CD14-positive monocyte (primary cell): ENCODE data around the gene STAC. TPM values are rescaled to one million over a fixed set of nuclear protein-coding genes. Genes with fewer than 3 reads are reported as not detected.

Source experiments
- DNase-seq, 3 donors: peaks; one replicate each; pipeline ENCODE4 v3.0.0-alpha.2; 2011 to 2022
- H2AFZ ChIP-seq: 2 replicates; pipeline ENCODE4 v1.6.0; 2012; ENCODE audit warnings: mild to moderate bottlenecking, low read depth, low read length, inconsistent platforms; ENCODE audit not compliant: insufficient read depth, poor library complexity, severe bottlenecking
- H3K27ac ChIP-seq, 2 donors: 1 replicate in 1 of 2; 2 replicates in 1 of 2; pipeline ENCODE4 v1.5.1; 2012 to 2013; ENCODE audit warnings: low read length in 2 of 2, control low read depth in 1 of 2, inconsistent platforms in 1 of 2, low read depth in 1 of 2, mild to moderate bottlenecking in 1 of 2
- H3K27me3 ChIP-seq, 2 donors: one replicate each; pipeline versions ENCODE4 v1.6.0 to v1.6.1; 2011 to 2013; ENCODE audit warnings: low read length in 2 of 2; ENCODE audit not compliant: control insufficient read depth in 2 of 2, insufficient read depth in 2 of 2
- H3K36me3 ChIP-seq, 2 donors: replicated peaks in 1 of 2; 1 replicate in 1 of 2; 2 replicates in 1 of 2; pipeline versions ENCODE4 v1.5.1 to v1.6.1; 2012 to 2013; ENCODE audit warnings: low read length in 2 of 2, control low read depth in 1 of 2, inconsistent platforms in 1 of 2, mild to moderate bottlenecking in 1 of 2; ENCODE audit not compliant: insufficient read depth in 2 of 2, control insufficient read depth in 1 of 2
- H3K4me1 ChIP-seq, 2 donors: 1 replicate in 1 of 2; 2 replicates in 1 of 2; pipeline versions ENCODE4 v1.5.1 to v1.6.1; 2012 to 2013; ENCODE audit warnings: low read length in 2 of 2, control low read depth in 1 of 2, inconsistent platforms in 1 of 2, mild to moderate bottlenecking in 1 of 2, moderate library complexity in 1 of 2; ENCODE audit not compliant: insufficient read depth in 2 of 2, control insufficient read depth in 1 of 2
- H3K4me2 ChIP-seq: replicated peaks from 2 replicates; pipeline ENCODE3; 2012; ENCODE audit warnings: low read length, moderate library complexity, mild to moderate bottlenecking; ENCODE audit not compliant: poor library complexity, severe bottlenecking; ENCODE audit errors: extremely low read depth
- H3K4me3 ChIP-seq, 3 experiments: fragments of 200-600 bp in 1 of 3; sonication (generic) in 1 of 3; replicated peaks in 1 of 3; 1 replicate in 2 of 3; 2 replicates in 1 of 3; pipeline ENCODE4 v1.5.1; 2011 to 2013; ENCODE audit warnings: low read length in 3 of 3, mild to moderate bottlenecking in 3 of 3, control low read depth in 2 of 3, low read depth in 2 of 3, inconsistent platforms in 1 of 3, moderate library complexity in 1 of 3
- H3K79me2 ChIP-seq: 2 replicates; pipeline ENCODE4 v1.6.0; 2012; ENCODE audit warnings: mild to moderate bottlenecking, control low read depth, inconsistent platforms, low read length, moderate library complexity; ENCODE audit not compliant: insufficient read depth
- H3K9ac ChIP-seq: 2 replicates; pipeline ENCODE4 v1.6.0; 2017; ENCODE audit warnings: low read length, mild to moderate bottlenecking; ENCODE audit not compliant: insufficient read depth, poor library complexity, severe bottlenecking
- H3K9me3 ChIP-seq, 2 donors: replicated peaks in 1 of 2; 1 replicate in 1 of 2; 2 replicates in 1 of 2; pipeline versions ENCODE4 v1.5.1 to v1.6.1; 2012 to 2013; ENCODE audit warnings: low read length in 2 of 2, control low read depth in 1 of 2; ENCODE audit not compliant: control insufficient read depth in 1 of 2, insufficient read depth in 1 of 2
- H4K20me1 ChIP-seq: 2 replicates; pipeline ENCODE4 v1.6.0; 2012; ENCODE audit warnings: mild to moderate bottlenecking, low read length, control low read depth, moderate library complexity; ENCODE audit not compliant: insufficient read depth
- H3K27ac Mint-ChIP-seq, 7 donors: one replicate each; pipeline ENCODE4 v1.8.0; 2020; ENCODE audit warnings: mild to moderate bottlenecking in 7 of 7, mixed read lengths in 7 of 7, moderate library complexity in 6 of 7, inconsistent platforms in 2 of 7
- H3K27me3 Mint-ChIP-seq, 3 donors: one replicate each; pipeline ENCODE4 v1.8.0; 2021 to 2022; ENCODE audit warnings: low read depth in 3 of 3, mild to moderate bottlenecking in 3 of 3, mixed read lengths in 3 of 3, moderate library complexity in 3 of 3, inconsistent platforms in 1 of 3
- H3K36me3 Mint-ChIP-seq, 2 donors: one replicate each; pipeline ENCODE4 v1.8.0; 2020; ENCODE audit warnings: mixed read lengths in 2 of 2, inconsistent platforms in 1 of 2, mild to moderate bottlenecking in 1 of 2
- H3K4me1 Mint-ChIP-seq: one replicate; pipeline ENCODE4 v1.8.0; 2020; ENCODE audit warnings: mild to moderate bottlenecking, mixed read lengths
- H3K4me3 Mint-ChIP-seq, 2 donors: one replicate each; pipeline ENCODE4 v1.8.0; 2020; ENCODE audit warnings: mild to moderate bottlenecking in 2 of 2, mixed read lengths in 2 of 2, moderate library complexity in 1 of 2
- H3K9me3 Mint-ChIP-seq, 7 donors: one replicate each; pipeline ENCODE4 v1.8.0; 2020 to 2022; ENCODE audit warnings: mixed read lengths in 7 of 7, mild to moderate bottlenecking in 6 of 7, moderate library complexity in 6 of 7, inconsistent platforms in 2 of 7
- WGBS: methylation state at CpG from one replicate; pipeline ENCODE4 v1.1.5; 2013; ENCODE audit warnings: missing lambda C conversion rate; ENCODE audit not compliant: insufficient coverage; 5-methylcytosine and 5-hydroxymethylcytosine counted together
- intact Hi-C, 2 donors: fragments of 100-400 bp; cut with micrococcal nuclease; formaldehyde crosslinking; loops; one replicate each; pipeline versions ENCODE4 v1.15.0 to v1.15.1; 2023
- polyA plus RNA-seq, 3 donors: library from polyadenylated mRNA; depleted of rRNA in 1 of 3; unstranded in 2 of 3; stranded (reverse) in 1 of 3; fragments of 300-500 nt in 2 of 3; fragments of >200 nt in 1 of 3; fragmentation: Illumina TruSeq in 2 of 3; gene quantifications; 1 replicate in 2 of 3; 2 replicates in 1 of 3; pipeline ENCODE4 v1.2.3, GENCODE V29; 2012 to 2021
- TF ChIP-seq, protein P1 (sequence below): fragments of 200-600 bp; IDR thresholded peaks from one replicate; pipeline ENCODE4 v1.8.0; 2022; ENCODE audit warnings: antibody characterized with exemption, mild to moderate bottlenecking

Gene STAC
- polyA plus RNA-seq, 3 donors: 0.10 to 0.40 (median 0.12) TPM

DNA sequence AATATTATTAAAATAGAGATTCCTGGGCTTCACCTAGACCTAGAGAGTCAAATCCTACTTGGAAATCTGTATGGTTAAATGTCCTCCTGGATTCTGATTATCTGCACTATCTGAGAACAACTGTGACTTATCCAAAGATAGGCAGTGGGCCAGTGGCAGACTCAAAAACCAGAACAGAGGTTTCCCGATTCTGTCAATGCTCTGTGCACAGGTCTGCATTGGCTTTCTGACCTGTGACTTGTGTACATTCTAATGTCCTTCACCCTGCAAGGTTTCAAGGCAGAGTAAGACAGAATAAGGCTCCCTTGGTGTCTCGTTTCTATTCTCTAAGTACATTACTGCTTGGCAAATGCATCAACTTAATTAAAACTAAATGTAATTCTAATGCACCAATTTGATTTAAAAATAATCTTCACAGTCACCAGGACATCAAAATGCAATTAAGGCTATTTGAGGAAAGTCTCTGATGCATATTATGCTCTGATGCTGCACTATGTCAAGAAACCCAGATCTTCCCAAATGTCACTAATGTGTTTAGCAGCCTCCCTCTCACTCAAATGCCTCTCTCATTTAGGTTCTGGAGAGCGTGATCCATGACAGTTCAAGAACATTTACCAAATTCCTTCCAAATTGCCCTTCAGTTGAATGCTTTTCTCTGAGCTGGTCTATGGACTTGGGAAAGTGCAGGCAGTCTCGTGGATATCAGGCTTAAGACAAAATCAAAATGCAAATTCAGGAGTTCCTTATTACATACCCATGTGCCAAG lies 140.1 kb downstream of the STAC start:
- no peak for DNase-seq
- Histone ChIP-seq H3K4me1 (no peaks in the 10 kb centered on the region), H3K27me3 (no peaks in the 10 kb centered on the region), H3K79me2 (no peaks in the 10 kb centered on the region), H4K20me1 (no peaks in the 10 kb centered on the region), H3K36me3 (no peaks in the 10 kb centered on the region), H3K9ac (no peak overlapping the region), H3K4me3 (no peak overlapping the region), H3K4me2 (no peak overlapping the region), H2AFZ (no peak overlapping the region), H3K27ac (no peak overlapping the region), H3K9me3 (no peaks in the 10 kb centered on the region)
- 100% methylated on average over 2 of the region's 4 CpGs for WGBS
- H3K4me1 Mint-ChIP-seq: peaks cover 2% of the 10 kb centered on the region
- no peak overlapping the region for H3K4me3 Mint-ChIP-seq
- no peaks in the 10 kb centered on the region for H3K9me3 Mint-ChIP-seq
- H3K27me3 Mint-ChIP-seq: peaks cover 0 to 2% (median 0%) of the 10 kb centered on the region in 3 donors
- TF ChIP-seq, protein P1, sequence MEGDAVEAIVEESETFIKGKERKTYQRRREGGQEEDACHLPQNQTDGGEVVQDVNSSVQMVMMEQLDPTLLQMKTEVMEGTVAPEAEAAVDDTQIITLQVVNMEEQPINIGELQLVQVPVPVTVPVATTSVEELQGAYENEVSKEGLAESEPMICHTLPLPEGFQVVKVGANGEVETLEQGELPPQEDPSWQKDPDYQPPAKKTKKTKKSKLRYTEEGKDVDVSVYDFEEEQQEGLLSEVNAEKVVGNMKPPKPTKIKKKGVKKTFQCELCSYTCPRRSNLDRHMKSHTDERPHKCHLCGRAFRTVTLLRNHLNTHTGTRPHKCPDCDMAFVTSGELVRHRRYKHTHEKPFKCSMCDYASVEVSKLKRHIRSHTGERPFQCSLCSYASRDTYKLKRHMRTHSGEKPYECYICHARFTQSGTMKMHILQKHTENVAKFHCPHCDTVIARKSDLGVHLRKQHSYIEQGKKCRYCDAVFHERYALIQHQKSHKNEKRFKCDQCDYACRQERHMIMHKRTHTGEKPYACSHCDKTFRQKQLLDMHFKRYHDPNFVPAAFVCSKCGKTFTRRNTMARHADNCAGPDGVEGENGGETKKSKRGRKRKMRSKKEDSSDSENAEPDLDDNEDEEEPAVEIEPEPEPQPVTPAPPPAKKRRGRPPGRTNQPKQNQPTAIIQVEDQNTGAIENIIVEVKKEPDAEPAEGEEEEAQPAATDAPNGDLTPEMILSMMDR: no peak
- intact Hi-C loops: no loop called here
- no peaks in the 10 kb centered on the region for H3K36me3 Mint-ChIP-seq
- no peak overlapping the region for H3K27ac Mint-ChIP-seq

DNA sequence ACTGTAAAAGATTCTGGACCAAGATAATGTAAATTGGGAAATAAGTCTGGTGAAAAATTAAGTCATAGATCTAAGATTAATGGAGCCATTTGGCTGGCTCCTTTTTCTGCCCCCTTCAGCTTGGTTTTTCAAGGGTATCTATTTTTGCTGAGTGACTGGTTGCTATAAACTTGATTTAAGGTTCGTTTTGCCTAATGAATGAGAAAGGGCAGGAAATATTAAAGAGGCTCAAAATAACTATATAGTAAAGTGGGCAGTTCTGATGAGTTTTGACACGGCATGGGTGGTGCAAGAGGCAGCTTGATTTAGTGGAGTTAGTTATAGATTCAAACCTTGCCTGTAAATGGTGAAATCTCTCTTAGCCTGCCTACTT lies 140.7 kb downstream of the STAC start:
- no peak overlapping the region for H3K4me2 ChIP-seq
- peaks cover 0 to 2% (median 0%) of the 10 kb centered on the region in 3 donors for H3K27me3 Mint-ChIP-seq
- H3K79me2 ChIP-seq: no peaks in the 10 kb centered on the region
- no peaks in the 10 kb centered on the region for H3K4me1 ChIP-seq
- no peak overlapping the region for H3K9ac ChIP-seq
- TF ChIP-seq, protein P1: no peak
- 60% methylated on average over 1 of the region's 2 CpGs for WGBS
- H3K4me1 Mint-ChIP-seq: no peaks in the 10 kb centered on the region
- no peak overlapping the region for H2AFZ ChIP-seq
- H3K4me3 Mint-ChIP-seq: no peak overlapping the region
- no peaks in the 10 kb centered on the region for H4K20me1 ChIP-seq
- H3K36me3 Mint-ChIP-seq: no peaks in the 10 kb centered on the region
- H3K9me3 ChIP-seq: no peaks in the 10 kb centered on the region
- H3K36me3 ChIP-seq: no peaks in the 10 kb centered on the region
- H3K27ac ChIP-seq: no peak overlapping the region
- no peaks in the 10 kb centered on the region for H3K27me3 ChIP-seq
- intact Hi-C loops: no loop called here
- no peaks in the 10 kb centered on the region for H3K9me3 Mint-ChIP-seq
- no peak overlapping the region for H3K27ac Mint-ChIP-seq
- no peak for DNase-seq
- H3K4me3 ChIP-seq: no peak overlapping the region
